Measurements from ENCODE around the gene EFNA5. TPM values are rescaled to one million over a fixed set of nuclear protein-coding genes. Genes with fewer than 3 reads are reported as not detected.

EFNA5 gene
- total and polyA plus RNA-seq, 2 experiments from 2014 or later: 7.5 to 10.1 TPM

- TF ChIP-seq ZNF462 (CRISPR knock-in tag; IDR thresholded peaks at IDR 0.05) (no peak), POLR2AphosphoS5 (IDR thresholded peaks at IDR 0.05; ENCODE audit: low read depth) (0 out of 2 replicates have a peak, but pooled peaks have one; percentile 22), EZH2phosphoT487 (IDR thresholded peaks at IDR 0.05; ENCODE audit: unreplicated experiment) (no peak), REST (IDR thresholded peaks at IDR 0.05; ENCODE audit: unreplicated experiment) (no peak)
- TF ChIP-seq, protein P1, sequence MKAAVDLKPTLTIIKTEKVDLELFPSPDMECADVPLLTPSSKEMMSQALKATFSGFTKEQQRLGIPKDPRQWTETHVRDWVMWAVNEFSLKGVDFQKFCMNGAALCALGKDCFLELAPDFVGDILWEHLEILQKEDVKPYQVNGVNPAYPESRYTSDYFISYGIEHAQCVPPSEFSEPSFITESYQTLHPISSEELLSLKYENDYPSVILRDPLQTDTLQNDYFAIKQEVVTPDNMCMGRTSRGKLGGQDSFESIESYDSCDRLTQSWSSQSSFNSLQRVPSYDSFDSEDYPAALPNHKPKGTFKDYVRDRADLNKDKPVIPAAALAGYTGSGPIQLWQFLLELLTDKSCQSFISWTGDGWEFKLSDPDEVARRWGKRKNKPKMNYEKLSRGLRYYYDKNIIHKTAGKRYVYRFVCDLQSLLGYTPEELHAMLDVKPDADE (IDR thresholded peaks at IDR 0.05): no peak
Measured at GRCh38 chr5:107669096-107670031, 1.4 kb downstream of the EFNA5 start (continued).
